H1 (cell line): ENCODE results near the gene GAK.

Experiments
- CTCF ChIP-seq, 3 experiments: IDR thresholded peaks; 1 replicate in 2 of 3; 2 replicates in 1 of 3; pipeline versions ENCODE4 v1.5.1 to v1.6.1; 2011; ENCODE audit warnings: low read length in 3 of 3, mild to moderate bottlenecking in 3 of 3, inconsistent platforms in 2 of 3, low read depth in 1 of 3, moderate library complexity in 1 of 3; ENCODE audit not compliant: insufficient read depth in 1 of 3; ENCODE audit errors: control extremely low read depth in 1 of 3
- EP300 ChIP-seq, 2 experiments: IDR thresholded peaks; 1 replicate in 1 of 2; 2 replicates in 1 of 2; pipeline ENCODE4 v1.6.1; 2011 to 2012; ENCODE audit warnings: low read depth in 2 of 2, low read length in 2 of 2, mild to moderate bottlenecking in 2 of 2, borderline replicate concordance in 1 of 2, inconsistent platforms in 1 of 2, moderate library complexity in 1 of 2
- EZH2 ChIP-seq: fragments of 200-600 bp; sonication (generic); IDR thresholded peaks from 2 replicates; pipeline ENCODE4 v1.7.1; 2012; ENCODE audit warnings: low read depth, mild to moderate bottlenecking, moderate library complexity, low read length, inconsistent platforms; ENCODE audit not compliant: severe bottlenecking
- GTF2F1 ChIP-seq: IDR thresholded peaks from 2 replicates; pipeline ENCODE4 v1.6.1; 2012; ENCODE audit warnings: low read depth, low read length, improper control_type of control experiment, borderline replicate concordance
- MAX ChIP-seq: IDR thresholded peaks from 2 replicates; pipeline ENCODE4 v1.6.1; 2012; ENCODE audit warnings: inconsistent platforms
- POLR2A ChIP-seq, 2 experiments: IDR thresholded peaks; 1 replicate in 1 of 2; 2 replicates in 1 of 2; pipeline ENCODE4 v1.6.1; 2011; ENCODE audit warnings: low read depth in 2 of 2, low read length in 2 of 2, mild to moderate bottlenecking in 2 of 2; ENCODE audit errors: control extremely low read depth in 1 of 2
- POLR2AphosphoS5 ChIP-seq: IDR thresholded peaks from 2 replicates; pipeline ENCODE4 v1.6.1; 2011; ENCODE audit warnings: low read depth, low read length
- RFX5 ChIP-seq: IDR thresholded peaks from 2 replicates; pipeline ENCODE4 v1.6.1; 2011; ENCODE audit warnings: low read depth, low read length, improper control_type of control experiment, borderline replicate concordance
- RXRA ChIP-seq: IDR thresholded peaks from 2 replicates; pipeline ENCODE4 v1.6.1; 2011; ENCODE audit warnings: low read depth, mild to moderate bottlenecking, low read length, moderate library complexity; ENCODE audit not compliant: insufficient read depth
- TCF12 ChIP-seq: IDR thresholded peaks from 2 replicates; pipeline ENCODE4 v1.6.1; 2011; ENCODE audit warnings: low read depth, mild to moderate bottlenecking, low read length
- ZNF274 ChIP-seq: IDR thresholded peaks from 2 replicates; pipeline ENCODE4 v1.7.0; 2012; ENCODE audit warnings: low read length, borderline replicate concordance; ENCODE audit errors: extremely low read depth

GRCh38 chr4:970854-971520 is 38.9 kb upstream of the GAK start:
- TF ChIP-seq POLR2A (IDR thresholded peaks at IDR 0.05; ENCODE audit: control extremely low read depth in 1 of 2, low read depth in 2 of 2, low read length in 2 of 2): no peak
- no peak for TF ChIP-seq MAX
- no peak for TF ChIP-seq CTCF (IDR thresholded peaks at IDR 0.05; ENCODE audit: control extremely low read depth in 1 of 3, insufficient read depth in 1 of 3, low read depth in 1 of 3, low read length in 3 of 3)
- no peak for TF ChIP-seq RFX5
- TF ChIP-seq EZH2: no peak
- TF ChIP-seq EP300 (IDR thresholded peaks at IDR 0.05; ENCODE audit: borderline replicate concordance in 1 of 2, low read depth in 2 of 2, low read length in 2 of 2): no peak
- no peak for TF ChIP-seq GTF2F1
- no peak for TF ChIP-seq RXRA
- TF ChIP-seq TCF12: no peak
- TF ChIP-seq ZNF274: no peak
- no peak for TF ChIP-seq POLR2AphosphoS5
